ENCODE measurements around the gene SLC6A4. TPM values are rescaled to one million over a fixed set of nuclear protein-coding genes. Genes with fewer than 3 reads are reported as not detected.
"Not testable (repeated sequence)": the region's sequence is repeated elsewhere in the genome, so short reads cannot be mapped to it uniquely, and the experiment has no call there.

SLC6A4 gene
- total RNA-seq, 1 experiment from 2014 or later = not detected

DNA sequence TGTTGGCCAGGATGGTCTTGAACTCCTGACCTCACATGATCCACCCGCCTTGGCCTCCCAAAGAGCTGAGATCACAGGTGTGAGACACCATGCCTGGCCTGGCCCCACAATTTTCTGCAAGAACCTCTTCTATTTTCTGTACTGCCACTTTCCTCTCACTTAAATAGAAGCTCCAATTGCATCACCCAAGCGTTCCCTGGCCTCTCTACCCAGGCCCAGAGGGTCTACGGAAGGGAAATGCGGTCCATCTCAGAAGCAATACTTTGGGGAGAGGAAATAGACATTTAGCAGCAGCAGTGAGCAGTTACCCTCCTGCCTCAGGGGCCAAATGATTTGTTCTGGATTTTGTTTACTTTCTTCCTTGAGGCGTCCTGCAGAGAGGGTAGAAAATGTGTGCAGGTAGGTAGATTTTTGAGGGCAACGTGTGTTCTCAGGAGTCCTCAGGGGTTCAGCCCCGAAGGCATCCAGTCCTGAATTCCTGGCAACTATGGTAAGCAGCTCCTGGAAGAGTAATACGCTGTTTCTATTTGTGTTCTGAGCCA, 11.0 kb downstream of the SLC6A4 start:
- DNase-seq (ENCODE audit: low spot score) = no peak
- in situ Hi-C loops (cut with HindIII; ENCODE audit: low sequenced_read_pairs) = no loop called here

- in situ Hi-C loops (cut with HindIII; ENCODE audit: low sequenced_read_pairs) = no loop called here
- no peak for DNase-seq (ENCODE audit: low spot score)
Observed at GRCh38 chr17:30222721-30223175, 12.7 kb downstream of the SLC6A4 start.

GRCh38 chr17:30222251-30222650, 13.2 kb downstream of the SLC6A4 start:
- in situ Hi-C loops (cut with HindIII; ENCODE audit: low sequenced_read_pairs) = no loop called here
- no peak for DNase-seq (ENCODE audit: low spot score)

- DNase-seq (ENCODE audit: low spot score) = no peak
- in situ Hi-C loops (cut with HindIII; ENCODE audit: low sequenced_read_pairs) = no loop called here
Observed at GRCh38 chr17:30221346-30221745, 14.2 kb downstream of the SLC6A4 start.

- no peak for DNase-seq (ENCODE audit: low spot score)
Observed at GRCh38 chr17:30220414-30220813, 15.1 kb downstream of the SLC6A4 start.

DNA sequence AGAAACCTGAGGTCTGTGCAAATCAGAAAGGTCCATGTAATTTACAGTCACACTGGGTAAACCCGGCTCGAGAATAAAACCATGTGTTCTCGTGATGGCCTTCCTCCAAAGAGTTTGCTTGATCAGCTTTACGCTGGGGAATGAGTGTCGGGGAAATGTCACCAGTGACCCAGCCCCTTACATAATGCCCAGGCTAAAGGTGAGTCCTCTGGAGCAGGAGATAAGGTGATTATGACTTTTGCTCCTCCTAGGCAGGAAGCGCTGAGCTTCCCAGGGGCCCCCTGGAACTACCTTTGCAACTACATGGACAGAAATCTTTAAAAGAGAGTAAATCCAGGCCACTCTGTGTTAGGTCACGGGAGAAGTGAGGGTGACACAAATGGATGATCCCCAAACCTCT, 15.7 kb downstream of the SLC6A4 start:
- no peak for DNase-seq (ENCODE audit: low spot score)
- in situ Hi-C loops (cut with HindIII; ENCODE audit: low sequenced_read_pairs) = no loop called here

More at GRCh38 chr17:30220414-30220813, 15.1 kb downstream of the SLC6A4 start:
- in situ Hi-C loops (cut with HindIII; ENCODE audit: low sequenced_read_pairs) = no loop called here

GRCh38 chr17:30219315-30219714, 16.2 kb downstream of the SLC6A4 start:
- in situ Hi-C loops (cut with HindIII; ENCODE audit: low sequenced_read_pairs) = no loop called here
- no peak for DNase-seq (ENCODE audit: low spot score)

DNA sequence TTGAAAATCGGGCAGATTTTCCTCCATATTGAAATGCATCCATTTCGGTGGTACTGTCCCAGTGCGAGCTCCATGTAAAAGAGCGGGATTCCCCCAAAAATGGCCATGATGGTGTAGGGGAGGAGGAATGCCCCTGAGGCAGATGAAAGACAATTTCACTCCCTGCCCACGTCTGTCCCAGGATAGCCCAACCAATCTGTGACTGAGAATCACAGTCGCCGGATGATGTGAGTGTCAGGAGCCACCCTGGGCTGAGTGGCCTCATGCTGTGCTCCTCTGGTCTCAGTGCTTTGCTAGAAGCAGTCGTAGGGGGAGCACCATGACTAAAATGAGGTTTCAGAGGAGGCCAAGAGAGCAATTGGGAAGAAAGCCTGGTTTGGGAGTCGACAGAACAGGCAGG, 16.7 kb downstream of the SLC6A4 start:
- in situ Hi-C loops (cut with HindIII; ENCODE audit: low sequenced_read_pairs) = no loop called here
- DNase-seq (ENCODE audit: low spot score) = no peak

- DNase-seq (ENCODE audit: low spot score) = no peak
- in situ Hi-C loops (cut with HindIII; ENCODE audit: low sequenced_read_pairs) = no loop called here
Observed at GRCh38 chr17:30217746-30218245, 17.7 kb downstream of the SLC6A4 start.

GRCh38 chr17:30217054-30217453, 18.4 kb downstream of the SLC6A4 start:
- in situ Hi-C loops (cut with HindIII; ENCODE audit: low sequenced_read_pairs) = no loop called here
- DNase-seq (ENCODE audit: low spot score) = no peak

DNA sequence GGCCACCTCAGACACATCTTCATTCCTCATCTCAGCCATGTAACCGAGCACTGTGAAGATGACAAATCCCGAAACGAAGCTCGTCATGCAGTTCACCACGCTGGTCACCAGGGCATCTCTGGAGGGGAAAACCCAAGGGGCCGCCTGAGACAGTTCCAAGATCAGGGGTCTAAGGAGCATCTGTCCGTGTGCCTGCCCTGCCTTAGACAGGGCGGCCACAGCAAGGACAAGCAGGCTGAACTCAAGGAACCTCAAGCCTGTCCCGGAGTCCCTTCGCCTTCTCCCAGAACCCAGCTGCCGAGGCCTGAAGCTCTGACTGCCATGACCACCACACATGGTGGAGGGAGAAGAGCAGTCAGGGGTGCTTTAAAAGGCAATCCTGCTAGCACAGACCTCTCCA, 22.7 kb downstream of the SLC6A4 start:
- DNase-seq (ENCODE audit: low spot score) = no peak
- in situ Hi-C loops (cut with HindIII; ENCODE audit: low sequenced_read_pairs) = no loop called here

GRCh38 chr17:30211371-30211770, 24.1 kb downstream of the SLC6A4 start:
- in situ Hi-C loops (cut with HindIII; ENCODE audit: low sequenced_read_pairs) = no loop called here

GRCh38 chr17:30210901-30211300, 24.6 kb downstream of the SLC6A4 start:
- in situ Hi-C loops (cut with HindIII; ENCODE audit: low sequenced_read_pairs) = no loop called here
- DNase-seq (ENCODE audit: low spot score) = no peak

More at GRCh38 chr17:30211371-30211770, 24.1 kb downstream of the SLC6A4 start:
- DNase-seq (ENCODE audit: low spot score) = no peak

- in situ Hi-C loops (cut with HindIII; ENCODE audit: low sequenced_read_pairs) = no loop called here
Observed at GRCh38 chr17:30210366-30210765, 25.1 kb downstream of the SLC6A4 start.

GRCh38 chr17:30209930-30210329, 25.6 kb downstream of the SLC6A4 start:
- in situ Hi-C loops (cut with HindIII; ENCODE audit: low sequenced_read_pairs) = no loop called here
- no peak for DNase-seq (ENCODE audit: low spot score)

More at GRCh38 chr17:30210366-30210765, 25.1 kb downstream of the SLC6A4 start:
- no peak for DNase-seq (ENCODE audit: low spot score)

- no peak for DNase-seq (ENCODE audit: low spot score)
- in situ Hi-C loops (cut with HindIII; ENCODE audit: low sequenced_read_pairs) = no loop called here
Observed at GRCh38 chr17:30208214-30208613, 27.3 kb downstream of the SLC6A4 start.

GRCh38 chr17:30207655-30208054, 27.8 kb downstream of the SLC6A4 start:
- in situ Hi-C loops (cut with HindIII; ENCODE audit: low sequenced_read_pairs) = no loop called here
- DNase-seq (ENCODE audit: low spot score) = no peak

DNA sequence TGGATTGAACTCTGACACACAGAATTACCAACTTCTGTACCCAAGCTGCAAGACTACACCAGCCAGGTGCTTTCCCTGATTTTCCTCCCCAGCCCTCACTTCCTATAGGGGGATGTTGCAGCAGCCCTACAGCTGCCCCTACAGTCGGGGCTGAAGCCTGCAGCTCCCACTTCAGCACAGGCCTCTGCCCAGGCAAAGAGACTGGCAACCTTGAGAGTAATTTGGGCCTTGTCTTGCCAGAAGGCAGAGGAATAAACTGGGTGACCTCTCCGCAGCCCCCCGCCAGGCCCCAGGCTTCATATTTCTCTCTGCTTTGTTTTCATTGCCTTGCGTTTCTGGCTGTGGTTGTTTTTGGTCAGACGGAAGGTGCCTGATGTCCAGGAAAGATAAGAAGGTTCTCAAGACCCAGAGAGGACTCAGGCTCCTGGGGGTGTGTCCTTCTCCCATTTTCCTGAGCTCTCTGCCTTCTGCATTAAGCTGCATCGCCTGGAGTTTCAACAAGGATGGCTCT, 32.0 kb downstream of the SLC6A4 start:
- DNase-seq (ENCODE audit: low spot score) = no peak
- in situ Hi-C loops (cut with HindIII; ENCODE audit: low sequenced_read_pairs) = no loop called here

DNA sequence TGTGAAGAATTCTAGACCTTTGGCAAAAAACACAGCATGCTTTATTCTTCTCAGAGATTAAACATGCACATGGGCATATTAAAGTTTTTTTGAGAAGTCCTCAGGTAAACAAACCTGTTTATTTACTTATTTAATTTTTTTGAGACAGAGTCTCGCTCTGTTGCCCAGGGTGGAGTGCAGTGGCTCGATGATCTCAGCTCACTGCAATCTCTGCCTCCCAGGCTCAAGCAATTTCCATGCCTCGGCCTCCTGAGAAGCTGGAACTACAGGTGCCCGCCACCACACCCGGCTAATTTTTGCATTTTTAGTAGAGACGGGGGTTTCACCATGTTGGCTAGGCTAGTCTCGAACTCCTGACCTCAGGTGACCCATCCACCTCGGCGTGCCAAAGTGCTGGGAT, 34.8 kb downstream of the SLC6A4 start:
- DNase-seq (ENCODE audit: low spot score); in situ Hi-C loops (cut with HindIII; ENCODE audit: low sequenced_read_pairs): not testable (repeated sequence)

GRCh38 chr17:30200106-30200505, 35.4 kb downstream of the SLC6A4 start:
- DNase-seq (ENCODE audit: low spot score) = no peak
- in situ Hi-C loops (cut with HindIII; ENCODE audit: low sequenced_read_pairs) = no loop called here

DNA sequence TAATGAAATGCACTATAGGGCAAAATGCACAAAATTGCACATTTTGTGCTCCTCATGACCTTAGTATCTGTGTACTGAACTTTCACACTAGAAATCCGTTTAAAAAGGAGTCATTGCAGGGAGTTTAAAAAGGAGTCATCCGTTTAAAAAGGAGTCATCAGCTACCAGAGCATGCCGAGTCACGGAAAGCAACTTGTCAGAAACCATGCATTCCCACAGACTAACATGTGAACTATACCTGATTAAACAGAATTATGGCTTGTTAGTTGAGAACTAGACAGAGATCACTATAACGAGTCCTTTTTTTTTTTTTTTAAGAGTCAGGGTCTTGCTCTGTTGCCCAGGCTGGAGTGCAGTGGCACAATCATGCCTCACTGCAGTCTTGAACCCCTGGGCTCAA, 35.9 kb downstream of the SLC6A4 start:
- DNase-seq (ENCODE audit: low spot score) = no peak
- in situ Hi-C loops (cut with HindIII; ENCODE audit: low sequenced_read_pairs) = no loop called here
